Endothelial cell of umbilical vein (primary cell): ENCODE data around the gene SPATS2L.

ENCODE experiments used
- CTCF ChIP-seq, 2 donors: IDR thresholded peaks; 1 replicate in 1 of 2; 2 replicates in 1 of 2; pipeline ENCODE4 v1.5.1; 2011; ENCODE audit warnings: low read length in 2 of 2, mild to moderate bottlenecking in 2 of 2, moderate library complexity in 2 of 2, control low read depth in 1 of 2, inconsistent platforms in 1 of 2, low read depth in 1 of 2; ENCODE audit not compliant: insufficient read depth in 1 of 2; ENCODE audit errors: extremely low read depth in 1 of 2
- EZH2 ChIP-seq: IDR thresholded peaks from 2 replicates; pipeline ENCODE4 v1.6.1; 2012; ENCODE audit warnings: borderline replicate concordance, low read depth, mild to moderate bottlenecking, moderate library complexity, low read length, inconsistent platforms; ENCODE audit not compliant: severe bottlenecking
- FOS ChIP-seq: IDR thresholded peaks from 2 replicates; pipeline ENCODE4 v1.6.1; 2011; ENCODE audit warnings: mild to moderate bottlenecking, low read length, moderate library complexity, borderline replicate concordance; ENCODE audit not compliant: insufficient read depth
- GATA2 ChIP-seq: IDR thresholded peaks from 2 replicates; pipeline ENCODE4 v1.7.0; 2011; ENCODE audit warnings: low read depth, mild to moderate bottlenecking, moderate library complexity, mixed read lengths, low read length; ENCODE audit not compliant: insufficient read length, insufficient read depth
- JUN ChIP-seq: IDR thresholded peaks from 2 replicates; pipeline ENCODE4 v1.6.1; 2011; ENCODE audit warnings: borderline replicate concordance, low read depth; ENCODE audit not compliant: insufficient read length, insufficient read depth
- MAX ChIP-seq: IDR thresholded peaks from 2 replicates; pipeline ENCODE4 v1.6.1; 2011; ENCODE audit not compliant: insufficient read depth, insufficient read length
- MYC ChIP-seq: IDR thresholded peaks from one replicate; pipeline ENCODE4 v1.6.1; 2011; ENCODE audit warnings: mild to moderate bottlenecking, low read depth, low read length
- POLR2A ChIP-seq: IDR thresholded peaks from 2 replicates; pipeline ENCODE4 v1.6.1; 2012; ENCODE audit warnings: low read depth, mild to moderate bottlenecking, control low read depth, low read length
- POLR2AphosphoS5 ChIP-seq: IDR thresholded peaks from 2 replicates; pipeline ENCODE4 v1.6.1; 2012; ENCODE audit warnings: low read depth, mild to moderate bottlenecking, control low read depth, low read length, moderate library complexity; ENCODE audit not compliant: insufficient read depth

- TF ChIP-seq CTCF (IDR thresholded peaks at IDR 0.05; ENCODE audit: extremely low read depth in 1 of 2, insufficient read depth in 1 of 2, low read depth in 1 of 2, low read length in 2 of 2) (no peak), POLR2AphosphoS5 (no peak), EZH2 (no peak), MAX (peak; percentile 26), POLR2A (peak; percentile 74), JUN (no peak), MYC (no peak), FOS (no peak), GATA2 (no peak)
Observed at GRCh38 chr2:200306196-200306930, at the start of gene SPATS2L.
